Fibroblast of lung (primary cell): ENCODE data around the gene THSD7B. TPM values are rescaled to one million over a fixed set of nuclear protein-coding genes. Genes with fewer than 3 reads are reported as not detected.
A peak's percentile ranks its signal among the peaks of the same experiment; 100 is the strongest.
"Not testable (repeated sequence)": the region's sequence is repeated elsewhere in the genome, so short reads cannot be mapped to it uniquely, and the experiment has no call there.

Experiments
- DNase-seq, 2 donors: peaks; one replicate each; pipeline versions ENCODE4 v3.0.0 to v3.0.0-alpha.2; 2010; ENCODE audit warnings: low read depth in 2 of 2
- H2AFZ ChIP-seq: 2 replicates; pipeline ENCODE4 v1.5.1; 2012; ENCODE audit warnings: low read length, control low read depth, inconsistent platforms
- H3K27ac ChIP-seq: 2 replicates; pipeline ENCODE4 v1.5.1; 2011; ENCODE audit warnings: low read length, control low read depth; ENCODE audit not compliant: insufficient read depth
- H3K27me3 ChIP-seq: 2 replicates; pipeline ENCODE4 v1.5.1; 2011; ENCODE audit warnings: mild to moderate bottlenecking, low read length; ENCODE audit not compliant: control insufficient read depth, insufficient read depth
- H3K36me3 ChIP-seq: 2 replicates; pipeline ENCODE4 v1.5.1; 2011; ENCODE audit warnings: low read length; ENCODE audit not compliant: control insufficient read depth, insufficient read depth
- H3K4me1 ChIP-seq: 2 replicates; pipeline ENCODE4 v1.5.1; 2011; ENCODE audit warnings: low read length; ENCODE audit not compliant: control insufficient read depth, insufficient read depth; ENCODE audit errors: extremely low read depth
- H3K4me2 ChIP-seq: 2 replicates; pipeline ENCODE4 v1.5.1; 2011; ENCODE audit warnings: low read length, control low read depth; ENCODE audit not compliant: insufficient read depth; ENCODE audit errors: extremely low read depth
- H3K4me3 ChIP-seq, 4 experiments: fragments of 200-600 bp in 1 of 4; sonication (generic) in 1 of 4; replicated peaks in 1 of 4; 2 replicates each; pipeline ENCODE4 v1.5.1; 2011 to 2016; ENCODE audit warnings: low read length in 4 of 4, low read depth in 3 of 4, mild to moderate bottlenecking in 3 of 4, control low read depth in 2 of 4, inconsistent platforms in 1 of 4, mixed read lengths in 1 of 4; ENCODE audit not compliant: insufficient read depth in 1 of 4; ENCODE audit errors: control extremely low read depth in 1 of 4
- H3K79me2 ChIP-seq: 2 replicates; pipeline ENCODE4 v1.5.1; 2012; ENCODE audit warnings: mild to moderate bottlenecking, low read length, inconsistent platforms; ENCODE audit not compliant: control insufficient read depth, insufficient read depth
- H3K9ac ChIP-seq: 2 replicates; pipeline ENCODE4 v1.5.1; 2011; ENCODE audit warnings: mild to moderate bottlenecking, low read length, control low read depth; ENCODE audit not compliant: insufficient read depth
- H3K9me3 ChIP-seq: 2 replicates; pipeline ENCODE4 v1.5.1; 2012; ENCODE audit warnings: low read depth, low read length; ENCODE audit not compliant: control insufficient read depth, insufficient read depth
- H4K20me1 ChIP-seq: 2 replicates; pipeline ENCODE4 v1.5.1; 2011; ENCODE audit warnings: low read length; ENCODE audit not compliant: control insufficient read depth, insufficient read depth; ENCODE audit errors: extremely low read depth
- EZH2 ChIP-seq: IDR thresholded peaks from 2 replicates; pipeline ENCODE4 v1.5.1; 2012; ENCODE audit warnings: low read length, control low read depth, mild to moderate bottlenecking; ENCODE audit errors: missing control alignments
- polyA plus RNA-seq, 2 donors: library from polyadenylated mRNA; depleted of rRNA in 1 of 2; stranded (reverse) in 1 of 2; unstranded in 1 of 2; fragments of >200 nt; gene quantifications; 2 replicates each; pipeline ENCODE4 v1.2.1, GENCODE V29; 2011 to 2012; ENCODE audit warnings: missing spikeins in 1 of 2
- total RNA-seq: library from RNA; depleted of rRNA; stranded (reverse); fragments of >200 nt; gene quantifications from 2 replicates; pipeline ENCODE4 v1.2.1, GENCODE V29; 2014
- TF ChIP-seq, protein P1 (sequence below), 2 donors: IDR thresholded peaks in 1 of 2; conservative IDR thresholded peaks in 1 of 2; 1 replicate in 1 of 2; 2 replicates in 1 of 2; pipeline ENCODE4 v1.5.1; 2011 to 2012; ENCODE audit warnings: low read length in 2 of 2, control low read depth in 1 of 2, inconsistent platforms in 1 of 2, low read depth in 1 of 2, mild to moderate bottlenecking in 1 of 2

THSD7B gene
- total and polyA plus RNA-seq, 2 donors (not counting 1 experiment from before 2014, with no cell fraction given), result under 0.01 TPM; not detected in 1

DNA sequence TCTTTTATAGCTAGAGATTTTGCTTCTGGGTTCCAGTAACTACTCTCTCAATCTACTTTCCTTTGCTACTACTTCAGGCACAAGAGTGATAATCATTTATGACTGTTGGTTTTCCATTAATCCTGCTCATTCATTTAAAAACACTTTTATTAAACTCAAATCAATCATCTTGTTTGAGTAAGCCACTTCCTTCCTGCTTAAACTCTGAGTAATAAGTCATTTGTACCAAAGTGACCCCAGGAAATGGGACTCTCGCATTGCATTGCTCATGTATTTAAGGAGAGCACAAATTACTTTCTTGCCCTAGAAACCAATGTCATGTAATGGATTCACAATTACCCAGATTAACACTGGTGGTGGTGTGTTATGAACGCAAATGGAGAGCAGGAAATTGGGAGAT lies 928.2 kb downstream of the THSD7B start:
- no peaks in the 10 kb centered on the region for H3K36me3 ChIP-seq
- TF ChIP-seq, protein P1, sequence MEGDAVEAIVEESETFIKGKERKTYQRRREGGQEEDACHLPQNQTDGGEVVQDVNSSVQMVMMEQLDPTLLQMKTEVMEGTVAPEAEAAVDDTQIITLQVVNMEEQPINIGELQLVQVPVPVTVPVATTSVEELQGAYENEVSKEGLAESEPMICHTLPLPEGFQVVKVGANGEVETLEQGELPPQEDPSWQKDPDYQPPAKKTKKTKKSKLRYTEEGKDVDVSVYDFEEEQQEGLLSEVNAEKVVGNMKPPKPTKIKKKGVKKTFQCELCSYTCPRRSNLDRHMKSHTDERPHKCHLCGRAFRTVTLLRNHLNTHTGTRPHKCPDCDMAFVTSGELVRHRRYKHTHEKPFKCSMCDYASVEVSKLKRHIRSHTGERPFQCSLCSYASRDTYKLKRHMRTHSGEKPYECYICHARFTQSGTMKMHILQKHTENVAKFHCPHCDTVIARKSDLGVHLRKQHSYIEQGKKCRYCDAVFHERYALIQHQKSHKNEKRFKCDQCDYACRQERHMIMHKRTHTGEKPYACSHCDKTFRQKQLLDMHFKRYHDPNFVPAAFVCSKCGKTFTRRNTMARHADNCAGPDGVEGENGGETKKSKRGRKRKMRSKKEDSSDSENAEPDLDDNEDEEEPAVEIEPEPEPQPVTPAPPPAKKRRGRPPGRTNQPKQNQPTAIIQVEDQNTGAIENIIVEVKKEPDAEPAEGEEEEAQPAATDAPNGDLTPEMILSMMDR (conservative IDR thresholded peaks at IDR 0.05 in 1 of 2, IDR thresholded peaks at IDR 0.05 in 1 of 2; ENCODE audit: low read depth in 1 of 2, low read length in 2 of 2), result no peak
- no peak overlapping the region for H3K27ac ChIP-seq
- DNase-seq, result peak in 1 of 2 donors; percentile 53
- no peaks in the 10 kb centered on the region for H3K4me1 ChIP-seq
- no peak overlapping the region for H3K4me3 ChIP-seq
- no peaks in the 10 kb centered on the region for H3K79me2 ChIP-seq
- no peak overlapping the region for H2AFZ ChIP-seq
- no peaks in the 10 kb centered on the region for H3K27me3 ChIP-seq
- no peaks in the 10 kb centered on the region for H3K9me3 ChIP-seq
- H3K4me2 ChIP-seq, result no peak overlapping the region
- H3K9ac ChIP-seq, result no peak overlapping the region
- H4K20me1 ChIP-seq, result no peaks in the 10 kb centered on the region

DNA sequence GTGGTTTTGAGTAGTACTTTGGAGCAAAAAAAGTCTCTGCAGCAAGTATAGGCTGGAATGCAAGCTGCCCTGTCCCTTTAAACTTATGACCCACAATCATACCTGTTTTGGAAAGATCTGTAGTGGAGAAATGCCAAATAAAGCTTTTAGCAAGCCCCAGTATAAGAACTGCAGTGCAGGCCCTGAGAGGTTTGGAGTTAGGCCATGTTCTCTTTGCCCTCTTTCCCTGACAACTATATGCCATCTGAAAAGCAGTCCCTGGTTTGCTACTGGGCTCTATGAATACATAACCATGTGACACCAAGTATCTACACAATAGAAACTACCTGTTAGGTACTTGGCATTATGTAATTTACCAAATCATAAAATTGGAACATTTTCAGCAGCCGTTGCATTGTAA lies 931.6 kb downstream of the THSD7B start:
- Histone ChIP-seq H3K4me3 (no peak overlapping the region), H3K9ac (no peak overlapping the region), H4K20me1 (no peaks in the 10 kb centered on the region), H3K36me3 (no peaks in the 10 kb centered on the region), H2AFZ (no peak overlapping the region), H3K27ac (no peak overlapping the region), H3K79me2 (no peaks in the 10 kb centered on the region), H3K4me2 (no peak overlapping the region), H3K4me1 (no peaks in the 10 kb centered on the region), H3K27me3 (no peaks in the 10 kb centered on the region), H3K9me3 (no peaks in the 10 kb centered on the region)
- DNase-seq, result no peak
- TF ChIP-seq, protein P1 (conservative IDR thresholded peaks at IDR 0.05 in 1 of 2, IDR thresholded peaks at IDR 0.05 in 1 of 2; ENCODE audit: low read depth in 1 of 2, low read length in 2 of 2), result no peak
- no peak for TF ChIP-seq EZH2

DNA sequence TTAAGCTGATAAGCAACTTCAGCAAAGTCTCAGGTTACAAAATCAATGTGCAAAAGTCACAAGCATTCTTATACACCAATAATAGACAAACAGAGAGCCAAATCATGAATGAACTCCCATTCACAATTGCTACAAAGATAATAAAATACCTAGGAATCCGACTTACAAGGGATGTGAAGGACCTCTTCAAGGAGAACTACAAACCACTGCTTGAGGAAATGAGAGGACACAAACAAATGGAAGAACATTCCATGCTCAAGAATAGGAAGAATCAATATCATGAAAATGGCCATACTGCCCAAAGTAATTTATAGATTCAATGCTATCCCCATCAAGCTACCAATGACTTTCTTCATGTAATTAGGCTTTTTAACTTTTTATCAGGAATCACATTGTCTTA lies 934.9 kb downstream of the THSD7B start:
- not testable (repeated sequence) for H3K36me3 ChIP-seq, H3K4me2 ChIP-seq, H2AFZ ChIP-seq, H3K4me1 ChIP-seq, H4K20me1 ChIP-seq, H3K9ac ChIP-seq, H3K79me2 ChIP-seq, H3K9me3 ChIP-seq, H3K4me3 ChIP-seq, H3K27me3 ChIP-seq, H3K27ac ChIP-seq, DNase-seq
